HL-60/S4 treated with retinoic acid at 250 ng/mL for 4 days and 3 days (cell line): Measurements from ENCODE around the gene FUT6.

Experiments
- in situ Hi-C: fragments of 300-500 bp; cut with MboI; formaldehyde crosslinking; loops from 2 replicates; pipeline ENCODE4 v1.7.0; 2022; ENCODE audit warnings: low sequenced_read_pairs

The FUT6 gene

GRCh38 chr19:5828661-5829566, 10.6 kb downstream of the FUT6 start:
- in situ Hi-C loops: no loop called here

GRCh38 chr19:5827891-5828660, 11.4 kb downstream of the FUT6 start:
- in situ Hi-C loops: no loop called here

GRCh38 chr19:5827342-5827890, 12.1 kb downstream of the FUT6 start:
- in situ Hi-C loops: no loop called here

GRCh38 chr19:5826531-5827341, 12.8 kb downstream of the FUT6 start:
- in situ Hi-C loops: no loop called here

GRCh38 chr19:5825178-5825577, 14.3 kb downstream of the FUT6 start:
- in situ Hi-C loops: no loop called here

- in situ Hi-C loops: no loop called here
Observed at GRCh38 chr19:5824751-5825150, 14.8 kb downstream of the FUT6 start.

- in situ Hi-C loops: no loop called here
Observed at GRCh38 chr19:5823579-5824281, 15.8 kb downstream of the FUT6 start.

- in situ Hi-C loops: no loop called here
Observed at GRCh38 chr19:5822181-5822844, 17.2 kb downstream of the FUT6 start.

- in situ Hi-C loops: no loop called here
Observed at GRCh38 chr19:5821521-5822180, 17.9 kb downstream of the FUT6 start.

GRCh38 chr19:5820785-5821184, 18.7 kb downstream of the FUT6 start:
- in situ Hi-C loops: no loop called here

GRCh38 chr19:5818594-5818993, 20.9 kb downstream of the FUT6 start:
- in situ Hi-C loops: no loop called here

GRCh38 chr19:5817218-5817617, 22.3 kb downstream of the FUT6 start:
- in situ Hi-C loops: no loop called here

- in situ Hi-C loops: no loop called here
Observed at GRCh38 chr19:5814852-5815246, 24.7 kb downstream of the FUT6 start.

- in situ Hi-C loops: no loop called here
Observed at GRCh38 chr19:5814123-5814851, 25.2 kb downstream of the FUT6 start.

GRCh38 chr19:5811117-5811516, 28.4 kb downstream of the FUT6 start:
- in situ Hi-C loops: no loop called here

GRCh38 chr19:5809469-5809868, 30.0 kb downstream of the FUT6 start:
- in situ Hi-C loops: loop anchor here (10.0 kb wide), 1 partner anchor 215 kb away; no protein-coding TSS in a partner anchor

- in situ Hi-C loops: loop anchor here (10.0 kb wide), 1 partner anchor 216 kb away; no protein-coding TSS in a partner anchor
Observed at GRCh38 chr19:5809053-5809452, 30.4 kb downstream of the FUT6 start.

GRCh38 chr19:5808120-5808816, 31.2 kb downstream of the FUT6 start:
- in situ Hi-C loops: loop anchor here (10.0 kb wide), 1 partner anchor 217 kb away; no protein-coding TSS in a partner anchor
